HG03139 (cell line): ENCODE measurements around the gene TEX13B.

Experiments used
- ATAC-seq: cut with Tn5 transposase; IDR thresholded peaks from one replicate; pipeline ENCODE4 v1.9.1; 2021; ENCODE audit not compliant: unreplicated experiment

The TEX13B gene

DNA sequence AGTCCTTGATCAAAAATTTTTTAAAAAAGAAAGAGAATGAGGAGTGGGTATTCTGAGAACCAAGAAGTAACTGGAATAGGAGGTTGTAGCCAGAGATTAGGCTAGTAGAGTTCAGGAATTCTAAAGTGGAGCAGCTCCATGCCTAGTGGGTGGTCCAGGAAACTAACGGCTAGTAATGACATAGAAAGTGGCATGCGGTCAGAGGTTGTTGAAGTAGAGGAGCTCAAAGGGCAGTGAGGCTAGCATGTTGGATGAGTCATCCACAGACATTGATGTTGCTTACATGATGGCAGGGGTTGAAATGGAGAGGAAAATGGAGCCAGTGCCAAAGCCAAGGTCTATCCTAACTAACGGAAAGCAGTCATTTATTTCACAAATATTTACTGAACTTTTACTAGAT lies 42.1 kb downstream of the TEX13B start:
- ATAC-seq = no peak

DNA sequence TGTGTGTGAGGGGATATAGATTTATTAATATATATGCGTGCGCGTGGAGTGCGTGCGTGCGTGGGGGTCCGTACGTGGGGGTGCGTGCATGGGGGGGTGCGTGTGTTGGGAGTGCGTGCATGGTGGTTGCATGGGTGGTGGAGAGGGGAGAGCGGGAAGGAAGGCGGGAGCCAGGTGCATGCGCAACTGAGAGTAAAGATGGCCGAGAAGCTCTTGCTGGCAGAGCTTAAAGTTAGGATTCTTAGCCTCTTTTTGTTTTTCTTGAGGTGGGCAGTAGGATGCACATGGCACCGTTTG lies 45.8 kb downstream of the TEX13B start:
- no peak for ATAC-seq

DNA sequence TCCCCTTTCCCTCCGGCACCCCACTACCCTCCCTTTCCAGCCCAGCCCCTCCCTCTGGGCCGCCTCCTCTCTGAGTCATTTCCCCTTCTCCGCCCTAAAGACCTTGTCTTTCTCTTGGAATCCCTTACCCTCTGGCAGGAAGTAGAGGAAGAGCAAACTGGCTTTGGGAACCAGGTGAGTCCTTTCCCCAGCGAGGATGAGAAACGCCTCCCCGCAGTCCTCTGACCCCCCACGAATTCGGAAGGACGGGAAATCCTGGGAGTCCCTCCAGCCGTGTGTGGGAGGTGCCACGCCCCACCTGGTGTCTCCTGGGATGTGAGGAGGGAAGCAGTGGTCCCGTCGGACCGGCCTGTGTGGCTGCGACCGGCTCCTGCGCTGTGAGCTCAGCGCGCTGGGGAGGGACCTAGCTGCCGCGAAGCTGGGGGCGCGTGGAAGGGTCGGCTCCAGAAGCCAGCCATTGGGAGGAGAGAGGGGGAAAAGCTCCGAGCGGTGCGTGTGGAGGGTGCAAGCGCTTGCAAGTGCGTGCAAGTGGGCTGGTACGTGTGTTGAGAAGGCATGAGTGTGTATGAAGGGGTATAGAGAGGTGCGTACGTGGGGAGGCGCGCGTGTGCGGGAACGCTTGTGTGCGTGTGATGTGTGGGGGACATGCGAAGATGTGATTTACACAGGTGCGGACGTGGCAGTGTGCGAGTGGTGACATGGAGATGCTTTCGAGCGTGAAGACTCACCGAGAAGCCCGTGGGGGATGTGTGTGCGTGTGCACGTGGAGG lies 46.3 kb downstream of the TEX13B start:
- ATAC-seq = no peak

DNA sequence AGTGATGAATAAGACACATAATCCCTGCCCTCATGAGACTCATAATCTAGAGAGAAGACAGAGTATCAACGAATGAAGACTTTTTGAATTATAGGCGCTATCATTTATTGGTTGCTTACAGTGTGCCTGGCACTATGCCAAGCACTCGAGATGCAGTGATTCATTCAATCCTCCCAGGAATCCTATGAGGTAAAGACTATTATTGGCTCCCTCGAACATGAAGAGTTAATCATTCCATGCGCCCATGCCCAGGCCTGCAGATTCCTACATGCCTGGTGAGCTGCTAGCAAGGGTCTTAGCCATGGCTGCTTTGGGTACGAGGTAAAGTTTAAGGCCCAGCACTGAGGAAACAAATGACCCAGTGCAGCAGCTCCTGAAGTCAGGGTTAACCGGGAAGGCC lies 47.0 kb downstream of the TEX13B start:
- no peak for ATAC-seq

DNA sequence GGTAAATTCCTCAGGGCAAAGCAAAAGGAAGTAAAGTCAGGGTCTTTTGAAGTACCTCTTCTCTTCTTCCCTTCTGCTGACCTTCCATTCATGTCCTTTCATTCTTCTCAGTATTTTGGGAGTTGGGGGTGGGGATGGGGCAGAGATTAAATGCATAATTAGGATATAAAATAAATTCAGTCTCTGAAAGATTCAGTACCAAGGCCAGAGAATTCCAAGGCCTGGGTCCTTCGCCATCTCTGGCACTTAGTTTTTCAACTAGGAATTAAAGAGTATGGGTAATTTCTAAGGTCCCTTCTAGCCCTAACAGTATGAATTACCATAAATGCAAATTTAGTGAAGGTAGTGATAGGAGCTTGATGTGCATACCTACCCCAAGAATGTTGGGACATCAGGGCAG lies 47.9 kb downstream of the TEX13B start:
- ATAC-seq = no peak
